K562 (cell line): ENCODE results near the gene PTPRE. TPM values are rescaled to one million over a fixed set of nuclear protein-coding genes. Genes with fewer than 3 reads are reported as not detected.

Source experiments
- ATAC-seq: fragments of 200-7000 bp; cut with Tn5 transposase; 3 replicates; pipeline ENCODE4 v1.9.1; 2020; ENCODE audit warnings: moderate library complexity
- BruUV-seq: library from RNA; stranded (reverse); fragments of 400-500 nt; replicated peaks from 2 replicates; lab custom pipeline; 2021; lab: Mats Ljungman, UMichigan
- CTCF ChIA-PET: fragments of 300-600 bp; formaldehyde crosslinking; extraction: SDS; loops from one replicate; lab custom pipeline; 2021; ENCODE audit warnings: low intra/inter-chr PET ratio; lab: Yijun Ruan, JAX
- POLR2A ChIA-PET: fragments of 300-600, 350-650 bp; sonication (Branson Sonifier 250); formaldehyde crosslinking; extraction: SDS; loops from one replicate; lab custom pipeline; 2021; ENCODE audit warnings: antibody characterized with exemption, inconsistent platforms; lab: Yijun Ruan, JAX
- DNase-seq, 4 experiments: peaks; one replicate each; pipeline versions ENCODE4 v3.0.0 to v3.0.0-alpha.2; 2011 to 2018; ENCODE audit warnings: low spot score in 3 of 4, mixed read lengths in 3 of 4; ENCODE audit errors: extremely low read depth in 1 of 4
- FAIRE-seq: peaks from 2 replicates; lab custom pipeline; 2011; peaks lifted over from hg19 to GRCh38; lab: Jason Lieb, UNC
- H2AFZ ChIP-seq: 2 replicates; pipeline ENCODE4 v1.6.0; 2011; ENCODE audit warnings: low read depth, low read length, control low read depth, inconsistent platforms
- H3K27ac ChIP-seq: fragments of 200-600 bp; 3 replicates; pipeline ENCODE4 v1.8.0; 2011; ENCODE audit warnings: low read depth, mild to moderate bottlenecking, control low read depth, inconsistent platforms, low read length, moderate library complexity, mixed read lengths; ENCODE audit errors: extremely low read depth
- H3K27me3 ChIP-seq, 2 experiments: fragments of 300-600 bp in 1 of 2; 2 replicates in 1 of 2; 3 replicates in 1 of 2; pipeline versions ENCODE4 v1.6.0 to v1.8.0; 2011; ENCODE audit warnings: inconsistent platforms in 2 of 2, low read length in 2 of 2, mild to moderate bottlenecking in 1 of 2, mixed read lengths in 1 of 2, moderate library complexity in 1 of 2; ENCODE audit not compliant: control insufficient read depth in 2 of 2, insufficient read depth in 2 of 2
- H3K36me3 ChIP-seq: fragments of 300-600 bp; 3 replicates; pipeline ENCODE4 v1.8.0; 2011; ENCODE audit warnings: mild to moderate bottlenecking, low read length, inconsistent platforms; ENCODE audit not compliant: control insufficient read depth, insufficient read depth
- H3K4me1 ChIP-seq, 2 experiments: fragments of 200-600 bp in 1 of 2; replicated peaks in 1 of 2; 2 replicates in 1 of 2; 3 replicates in 1 of 2; pipeline versions ENCODE4 v1.5.1 to v1.8.0; 2011; ENCODE audit warnings: inconsistent platforms in 2 of 2, low read length in 2 of 2, mild to moderate bottlenecking in 1 of 2, mixed read lengths in 1 of 2, moderate library complexity in 1 of 2; ENCODE audit not compliant: control insufficient read depth in 2 of 2, insufficient read depth in 2 of 2
- H3K4me2 ChIP-seq: 2 replicates; pipeline ENCODE4 v1.6.1; 2011; ENCODE audit warnings: low read length, control low read depth, inconsistent platforms, mixed read lengths; ENCODE audit not compliant: insufficient read depth
- H3K4me3 ChIP-seq: fragments of 200-600 bp; sonication (generic), shearing (Covaris generic); 2 replicates; pipeline ENCODE4 v1.5.1; 2016; ENCODE audit warnings: control low read depth, inconsistent platforms
- H3K79me2 ChIP-seq: fragments of 200-600 bp; 3 replicates; pipeline ENCODE4 v1.8.0; 2011; ENCODE audit warnings: low read length, inconsistent platforms; ENCODE audit not compliant: control insufficient read depth, insufficient read depth
- H3K9ac ChIP-seq, 2 experiments: 2 replicates each; pipeline versions ENCODE4 v1.6.0 to v1.6.1; 2011; ENCODE audit warnings: low read depth in 2 of 2, low read length in 2 of 2, control low read depth in 1 of 2, inconsistent platforms in 1 of 2, mild to moderate bottlenecking in 1 of 2, mixed read lengths in 1 of 2; ENCODE audit not compliant: insufficient read depth in 1 of 2
- H3K9me1 ChIP-seq: one replicate; pipeline ENCODE4 v1.6.0; 2011; ENCODE audit warnings: inconsistent platforms, mild to moderate bottlenecking, low read length, moderate library complexity; ENCODE audit not compliant: control insufficient read depth, insufficient read depth
- H3K9me3 ChIP-seq: replicated peaks from 2 replicates; pipeline ENCODE4 v1.5.1; 2011; ENCODE audit warnings: low read depth, low read length, inconsistent platforms; ENCODE audit not compliant: control insufficient read depth, insufficient read depth
- H4K20me1 ChIP-seq: replicated peaks from 2 replicates; pipeline ENCODE4 v1.6.1; 2011; ENCODE audit warnings: low read length, inconsistent platforms, mixed read lengths; ENCODE audit not compliant: control insufficient read depth, insufficient read depth
- CHD1 ChIP-seq: fragments of 200-600 bp; sonication (generic); IDR thresholded peaks from one replicate; pipeline ENCODE4 v1.6.1; 2012; ENCODE audit warnings: mild to moderate bottlenecking, moderate library complexity, low read length, inconsistent platforms
- CTBP1 ChIP-seq: fragments of 450-650 bp; IDR thresholded peaks from 2 replicates; pipeline ENCODE4 v1.6.1; 2016; ENCODE audit warnings: borderline replicate concordance
- ETV1 ChIP-seq: fragments of 450-650 bp; conservative IDR thresholded peaks from 2 replicates; pipeline ENCODE4 v1.6.1; 2016; ENCODE audit warnings: missing genetic modification characterization, control low read depth, low read depth, missing compliant biosample characterization
- ETV5 ChIP-seq: sonication (generic); formaldehyde crosslinking; IDR thresholded peaks from 2 replicates; pipeline ENCODE4 v1.4.0; 2020; ENCODE audit warnings: low read depth, mild to moderate bottlenecking, missing genetic modification reagents
- MEIS2 ChIP-seq: fragments of 450-650 bp; IDR thresholded peaks from 2 replicates; pipeline ENCODE4 v1.6.1; 2014; ENCODE audit warnings: mild to moderate bottlenecking; ENCODE audit not compliant: partially characterized antibody
- NFE2 ChIP-seq: IDR thresholded peaks from 2 replicates; pipeline ENCODE4 v1.6.1; 2014; ENCODE audit warnings: antibody characterized with exemption, low read depth
- SMARCE1 ChIP-seq: fragments of 450-650 bp; IDR thresholded peaks from 2 replicates; pipeline ENCODE4 v1.7.1; 2016; ENCODE audit warnings: mild to moderate bottlenecking
- ZNF311 ChIP-seq: fragments of 250-450 bp; sonication (Bioruptor Pico); IDR thresholded peaks from 2 replicates; pipeline ENCODE4 v1.4.0; 2020; ENCODE audit warnings: mild to moderate bottlenecking, moderate library complexity
- WGBS: fragments of 100-300 bp; shearing (Covaris generic); methylation state at CpG from one replicate; pipeline ENCODE4 v1.1.6; 2016; ENCODE audit warnings: low coverage, mixed read lengths; ENCODE audit not compliant: insufficient coverage; ENCODE audit errors: missing lambda C conversion rate; 5-methylcytosine and 5-hydroxymethylcytosine counted together
- in situ Hi-C: fragments of 300-500 bp; cut with MboI; formaldehyde crosslinking; loops from 4 replicates; pipeline ENCODE4 v1.15.0; 2018; ENCODE audit warnings: inconsistent platforms, mixed read lengths
- intact Hi-C: fragments of 100-400 bp; cut with micrococcal nuclease; formaldehyde crosslinking; loops from 2 replicates; pipeline ENCODE4 v1.14.2; 2022
- polyA plus RNA-seq, 8 experiments: library from polyadenylated mRNA; depleted of rRNA in 4 of 8; stranded (reverse) in 5 of 8; unstranded in 3 of 8; fragments of >200 nt; fragmentation: Nextera tagmentation in 2 of 8; fragmentation: Illumina TruSeq in 1 of 8; extraction: Ambion mirVana in 2 of 8; extraction: Trizol in 1 of 8; gene quantifications; 2 replicates each; pipeline versions ENCODE4 v1.2.1 to v1.2.3, GENCODE V29; 2011 to 2014; ENCODE audit warnings: inconsistent platforms in 1 of 8, missing spikeins in 1 of 8
- total RNA-seq, 7 experiments: library from RNA; depleted of rRNA in 6 of 7; stranded (reverse); fragments of >200 nt in 6 of 7; fragmentation: Illumina TruSeq in 2 of 7; extraction: Trizol in 2 of 7; gene quantifications; 2 replicates each; pipeline versions ENCODE4 v1.2.1 to v1.2.3, GENCODE V29; 2011 to 2021; ENCODE audit warnings: low replicate concordance in 1 of 7
- TF ChIP-seq, protein P1 (sequence below): sonication (generic); IDR thresholded peaks from 2 replicates; pipeline ENCODE4 v1.6.1; 2016
- TF ChIP-seq, protein P2 (sequence below): sonication (generic); formaldehyde crosslinking; IDR thresholded peaks from 2 replicates; pipeline ENCODE4 v1.8.1; 2022; ENCODE audit warnings: missing genetic modification reagents
- TF ChIP-seq, protein P3 (sequence below): fragments of 250-450 bp; sonication (Bioruptor Pico); IDR thresholded peaks from 2 replicates; pipeline ENCODE4 v1.5.0; 2021

PTPRE gene
- total and polyA plus RNA-seq, 9 of the 15 experiments (the other 6 are each of a cell fraction or from before 2014, with no cell fraction given) = 0.01 to 0.13 (median 0.04) TPM; not detected in 4

DNA sequence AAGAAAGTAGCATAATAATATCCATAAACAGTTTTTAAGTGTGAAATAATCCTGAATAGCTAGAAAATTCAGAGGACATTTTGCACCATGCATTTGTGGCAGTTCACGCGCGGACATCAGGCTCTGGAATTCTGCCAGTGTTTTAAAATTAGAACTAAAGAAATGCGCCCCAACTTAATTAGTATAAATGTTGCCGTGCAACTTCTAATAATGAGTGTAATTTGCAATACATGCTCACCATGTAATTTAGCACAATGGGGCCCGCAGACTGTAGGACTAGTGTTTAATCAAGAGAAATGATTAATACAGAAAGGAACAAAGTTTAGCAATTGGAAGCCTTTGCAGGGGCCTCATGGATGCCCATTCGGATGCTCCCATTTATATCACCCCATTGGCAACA, 96.6 kb downstream of the PTPRE start (continued):
- TF ChIP-seq NFE2 = no peak
- TF ChIP-seq ETV5 (CRISPR knock-in tag) = no peak
- TF ChIP-seq, protein P1, sequence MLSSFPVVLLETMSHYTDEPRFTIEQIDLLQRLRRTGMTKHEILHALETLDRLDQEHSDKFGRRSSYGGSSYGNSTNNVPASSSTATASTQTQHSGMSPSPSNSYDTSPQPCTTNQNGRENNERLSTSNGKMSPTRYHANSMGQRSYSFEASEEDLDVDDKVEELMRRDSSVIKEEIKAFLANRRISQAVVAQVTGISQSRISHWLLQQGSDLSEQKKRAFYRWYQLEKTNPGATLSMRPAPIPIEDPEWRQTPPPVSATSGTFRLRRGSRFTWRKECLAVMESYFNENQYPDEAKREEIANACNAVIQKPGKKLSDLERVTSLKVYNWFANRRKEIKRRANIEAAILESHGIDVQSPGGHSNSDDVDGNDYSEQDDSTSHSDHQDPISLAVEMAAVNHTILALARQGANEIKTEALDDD = no peak
- TF ChIP-seq SMARCE1 = no peak

DNA sequence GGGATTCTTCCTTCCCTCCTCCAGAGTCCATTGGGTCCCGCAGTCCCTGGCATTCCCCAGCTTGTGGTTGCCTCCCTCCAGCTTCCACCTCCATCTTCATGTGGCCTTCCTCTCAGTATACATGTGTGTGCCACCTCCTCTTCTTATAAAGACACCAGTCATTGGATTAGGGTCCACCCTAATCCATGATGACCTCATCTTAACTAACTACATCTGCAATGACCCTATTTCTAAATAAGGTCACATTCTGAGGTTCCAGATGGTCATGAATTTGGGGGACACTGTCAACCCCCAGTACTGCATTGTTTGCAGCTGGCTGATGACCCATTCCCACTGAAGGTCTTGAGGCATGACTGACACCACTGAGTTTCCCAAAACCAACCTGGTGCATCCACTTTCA, 99.0 kb downstream of the PTPRE start:
- H3K27me3 ChIP-seq = peaks cover 0 to 15% of the 10 kb centered on the region in 2 experiments; a peak in 2 of 5 replicates
- no CpG with 5 or more reads among the region's 1 CpG for WGBS
- POLR2A ChIA-PET = no interaction called here
- no peak overlapping the region for H3K9ac ChIP-seq
- H2AFZ ChIP-seq = no peak overlapping the region
- no peak for TF ChIP-seq CTBP1
- TF ChIP-seq, protein P2, sequence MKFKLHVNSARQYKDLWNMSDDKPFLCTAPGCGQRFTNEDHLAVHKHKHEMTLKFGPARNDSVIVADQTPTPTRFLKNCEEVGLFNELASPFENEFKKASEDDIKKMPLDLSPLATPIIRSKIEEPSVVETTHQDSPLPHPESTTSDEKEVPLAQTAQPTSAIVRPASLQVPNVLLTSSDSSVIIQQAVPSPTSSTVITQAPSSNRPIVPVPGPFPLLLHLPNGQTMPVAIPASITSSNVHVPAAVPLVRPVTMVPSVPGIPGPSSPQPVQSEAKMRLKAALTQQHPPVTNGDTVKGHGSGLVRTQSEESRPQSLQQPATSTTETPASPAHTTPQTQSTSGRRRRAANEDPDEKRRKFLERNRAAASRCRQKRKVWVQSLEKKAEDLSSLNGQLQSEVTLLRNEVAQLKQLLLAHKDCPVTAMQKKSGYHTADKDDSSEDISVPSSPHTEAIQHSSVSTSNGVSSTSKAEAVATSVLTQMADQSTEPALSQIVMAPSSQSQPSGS = no peak
- no peak for TF ChIP-seq MEIS2
- no peak for TF ChIP-seq ZNF311 (CRISPR knock-in tag)
- no peak for TF ChIP-seq ETV1 (tag)
- TF ChIP-seq CHD1 = no peak
- TF ChIP-seq, protein P3, sequence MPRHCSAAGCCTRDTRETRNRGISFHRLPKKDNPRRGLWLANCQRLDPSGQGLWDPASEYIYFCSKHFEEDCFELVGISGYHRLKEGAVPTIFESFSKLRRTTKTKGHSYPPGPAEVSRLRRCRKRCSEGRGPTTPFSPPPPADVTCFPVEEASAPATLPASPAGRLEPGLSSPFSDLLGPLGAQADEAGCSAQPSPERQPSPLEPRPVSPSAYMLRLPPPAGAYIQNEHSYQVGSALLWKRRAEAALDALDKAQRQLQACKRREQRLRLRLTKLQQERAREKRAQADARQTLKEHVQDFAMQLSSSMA = no peak
- no peaks in the 10 kb centered on the region for H3K36me3 ChIP-seq
- in situ Hi-C loops (no loop called here), intact Hi-C loops (no loop called here)
- H3K27ac ChIP-seq = no peak overlapping the region
- FAIRE-seq (no peak), DNase-seq (no peak), ATAC-seq (no peak)
- no peaks in the 10 kb centered on the region for H3K9me1 ChIP-seq
- BruUV-seq = no TSS peak
- no peaks in the 10 kb centered on the region for H3K9me3 ChIP-seq
- no peak overlapping the region for H3K4me3 ChIP-seq
- H4K20me1 ChIP-seq = no peaks in the 10 kb centered on the region
- CTCF ChIA-PET = no interaction called here
- H3K4me1 ChIP-seq = no peaks in the 10 kb centered on the region
- no peak overlapping the region for H3K4me2 ChIP-seq
- no peaks in the 10 kb centered on the region for H3K79me2 ChIP-seq
